Transverse colon (tissue), 4 donors: ENCODE data around the gene POLR2J.

Experiments
- POLR2AphosphoS5 ChIP-seq, 3 donors: sonication (generic); formaldehyde crosslinking; IDR thresholded peaks; one replicate each; pipeline ENCODE4 v1.6.1; 2016; ENCODE audit warnings: antibody characterized with exemption in 3 of 3
- TF ChIP-seq, protein P1 (sequence below), 5 experiments: fragments of 200-600 bp in 3 of 5; fragments of 450-650 bp in 2 of 5; sonication (generic) in 3 of 5; IDR thresholded peaks; 1 replicate in 2 of 5; 2 replicates in 3 of 5; pipeline ENCODE4 v1.5.1; 2016 to 2017; ENCODE audit warnings: antibody characterized with exemption in 5 of 5, inconsistent platforms in 3 of 5, mild to moderate bottlenecking in 2 of 5, moderate library complexity in 1 of 5

DNA sequence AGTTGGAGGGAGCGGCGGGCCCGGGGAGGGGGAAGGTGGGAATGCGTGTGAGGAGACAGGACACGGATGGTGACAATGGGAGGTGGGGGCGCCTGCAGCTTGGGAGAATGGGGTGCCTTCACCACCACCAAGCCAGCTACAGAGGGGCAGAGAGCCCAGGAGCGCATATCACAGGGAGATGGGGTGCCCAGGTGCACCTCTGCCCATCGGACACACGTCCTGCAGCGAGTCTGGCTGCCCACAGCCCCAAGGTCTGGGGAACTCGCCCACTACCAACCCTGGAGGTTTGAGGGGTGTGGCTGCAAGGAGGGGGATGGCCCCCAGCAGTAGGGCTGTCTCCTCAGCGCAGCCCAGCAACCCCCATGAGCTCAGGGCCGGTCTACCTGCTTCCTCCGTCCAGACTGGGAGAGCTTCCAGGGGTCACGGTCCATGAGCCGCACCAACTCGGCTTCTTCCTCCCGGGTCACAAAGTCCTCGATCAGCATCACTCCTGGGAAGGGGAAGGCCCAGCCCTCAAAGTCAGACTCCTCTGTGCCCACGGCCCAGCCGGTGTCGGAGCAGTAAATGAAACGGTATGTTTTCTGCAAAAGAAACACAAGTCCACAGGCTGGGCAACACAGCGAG, 19.4 kb downstream of the POLR2J start:
- TF ChIP-seq POLR2AphosphoS5 (IDR thresholded peaks at IDR 0.05) = no peak
- TF ChIP-seq, protein P1, sequence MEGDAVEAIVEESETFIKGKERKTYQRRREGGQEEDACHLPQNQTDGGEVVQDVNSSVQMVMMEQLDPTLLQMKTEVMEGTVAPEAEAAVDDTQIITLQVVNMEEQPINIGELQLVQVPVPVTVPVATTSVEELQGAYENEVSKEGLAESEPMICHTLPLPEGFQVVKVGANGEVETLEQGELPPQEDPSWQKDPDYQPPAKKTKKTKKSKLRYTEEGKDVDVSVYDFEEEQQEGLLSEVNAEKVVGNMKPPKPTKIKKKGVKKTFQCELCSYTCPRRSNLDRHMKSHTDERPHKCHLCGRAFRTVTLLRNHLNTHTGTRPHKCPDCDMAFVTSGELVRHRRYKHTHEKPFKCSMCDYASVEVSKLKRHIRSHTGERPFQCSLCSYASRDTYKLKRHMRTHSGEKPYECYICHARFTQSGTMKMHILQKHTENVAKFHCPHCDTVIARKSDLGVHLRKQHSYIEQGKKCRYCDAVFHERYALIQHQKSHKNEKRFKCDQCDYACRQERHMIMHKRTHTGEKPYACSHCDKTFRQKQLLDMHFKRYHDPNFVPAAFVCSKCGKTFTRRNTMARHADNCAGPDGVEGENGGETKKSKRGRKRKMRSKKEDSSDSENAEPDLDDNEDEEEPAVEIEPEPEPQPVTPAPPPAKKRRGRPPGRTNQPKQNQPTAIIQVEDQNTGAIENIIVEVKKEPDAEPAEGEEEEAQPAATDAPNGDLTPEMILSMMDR (IDR thresholded peaks at IDR 0.05) = no peak
